KMS-11 (cell line): ENCODE data around the gene ADGRB3.

Experiments
- H2AFZ ChIP-seq: fragments of 200-600 bp; sonication (generic); 2 replicates; pipeline ENCODE4 v1.6.1; 2016; ENCODE audit warnings: antibody characterized with exemption, mixed run types, low read depth
- H3K27ac ChIP-seq: fragments of 200-600 bp; sonication (generic); 2 replicates; pipeline ENCODE4 v1.6.1; 2016; ENCODE audit warnings: mild to moderate bottlenecking, mixed run types
- H3K27me3 ChIP-seq: fragments of 200-600 bp; sonication (generic); 2 replicates; pipeline ENCODE4 v1.6.1; 2017; ENCODE audit warnings: mild to moderate bottlenecking, low read depth, mixed run types, moderate library complexity; ENCODE audit not compliant: insufficient read depth
- H3K36me3 ChIP-seq: fragments of 200-600 bp; sonication (generic); 2 replicates; pipeline ENCODE4 v1.6.1; 2017; ENCODE audit warnings: mild to moderate bottlenecking, mixed run types; ENCODE audit not compliant: insufficient read depth
- H3K4me1 ChIP-seq: fragments of 200-600 bp; sonication (generic); 2 replicates; pipeline ENCODE4 v1.6.1; 2016; ENCODE audit warnings: mild to moderate bottlenecking, low read depth, mixed run types; ENCODE audit not compliant: poor library complexity, severe bottlenecking
- H3K4me2 ChIP-seq: fragments of 200-600 bp; sonication (generic); 2 replicates; pipeline ENCODE4 v1.7.0; 2016; ENCODE audit warnings: mild to moderate bottlenecking, mixed run types
- H3K4me3 ChIP-seq: fragments of 200-600 bp; sonication (generic); IDR thresholded peaks from 2 replicates; pipeline ENCODE4 v1.6.1; 2017; ENCODE audit warnings: low read depth, low read length, mixed read lengths; ENCODE audit not compliant: insufficient read depth
- H3K79me2 ChIP-seq: fragments of 200-600 bp; sonication (generic); 2 replicates; pipeline ENCODE4 v1.6.1; 2016; ENCODE audit warnings: low read depth, mixed run types; ENCODE audit not compliant: insufficient read depth
- H3K9ac ChIP-seq: fragments of 200-600 bp; sonication (generic); 2 replicates; pipeline ENCODE4 v1.6.1; 2016; ENCODE audit warnings: mild to moderate bottlenecking, mixed run types
- H4K20me1 ChIP-seq: fragments of 200-600 bp; sonication (generic); 2 replicates; pipeline ENCODE4 v1.6.1; 2016; ENCODE audit warnings: mild to moderate bottlenecking, mixed run types; ENCODE audit not compliant: insufficient read depth
- CTCF ChIP-seq: fragments of 200-600 bp; sonication (generic); conservative IDR thresholded peaks from 2 replicates; pipeline ENCODE4 v1.6.1; 2017; ENCODE audit warnings: low read depth, mild to moderate bottlenecking, antibody characterized with exemption, low read length, moderate library complexity, mixed read lengths

The ADGRB3 gene

DNA sequence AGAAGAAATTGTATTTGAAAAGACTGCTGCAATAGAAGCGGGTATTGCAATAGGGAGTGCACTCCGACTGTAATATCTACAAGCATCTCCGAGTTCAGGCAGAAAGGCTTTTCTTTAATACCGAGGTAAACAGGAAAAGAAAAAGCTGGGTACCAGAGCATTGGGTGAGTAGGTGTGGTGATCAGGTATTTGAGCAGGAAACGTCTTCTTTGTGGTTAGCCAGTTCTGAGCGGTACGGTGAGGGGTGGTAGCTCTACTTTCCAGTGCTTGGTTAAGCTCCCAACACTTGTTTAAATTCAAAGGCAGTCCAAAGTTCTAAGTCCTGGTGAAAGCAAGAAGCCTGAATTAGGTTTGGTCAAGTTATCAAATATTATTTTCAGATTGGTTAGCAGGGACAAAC, 757.7 kb downstream of the ADGRB3 start:
- Histone ChIP-seq H3K4me2 (no peak overlapping the region), H4K20me1 (no peaks in the 10 kb centered on the region), H3K4me1 (peaks cover 20% of the 10 kb centered on the region), H3K27me3 (no peaks in the 10 kb centered on the region), H3K27ac (no peak overlapping the region), H2AFZ (no peak overlapping the region), H3K4me3 (no peak overlapping the region), H3K36me3 (no peaks in the 10 kb centered on the region), H3K9ac (no peak overlapping the region), H3K79me2 (no peaks in the 10 kb centered on the region)
- TF ChIP-seq CTCF = no peak

GRCh38 chr6:69398311-69398710, 763.2 kb downstream of the ADGRB3 start:
- Histone ChIP-seq H3K79me2 (no peaks in the 10 kb centered on the region), H3K27me3 (no peaks in the 10 kb centered on the region), H4K20me1 (no peaks in the 10 kb centered on the region), H3K36me3 (no peaks in the 10 kb centered on the region), H3K4me1 (no peaks in the 10 kb centered on the region), H2AFZ (no peak overlapping the region), H3K4me2 (no peak overlapping the region), H3K9ac (no peak overlapping the region), H3K4me3 (no peak overlapping the region), H3K27ac (no peak overlapping the region)
- no peak for TF ChIP-seq CTCF

- H3K4me1 ChIP-seq = no peaks in the 10 kb centered on the region
- H2AFZ ChIP-seq = no peak overlapping the region
- no peak overlapping the region for H3K9ac ChIP-seq
- H3K27ac ChIP-seq = no peak overlapping the region
- H3K4me3 ChIP-seq = no peak overlapping the region
- TF ChIP-seq CTCF = no peak
- no peak overlapping the region for H3K4me2 ChIP-seq
- H4K20me1 ChIP-seq = no peaks in the 10 kb centered on the region
- no peaks in the 10 kb centered on the region for H3K27me3 ChIP-seq
- H3K36me3 ChIP-seq = no peaks in the 10 kb centered on the region
- H3K79me2 ChIP-seq = no peaks in the 10 kb centered on the region
Observed at GRCh38 chr6:69398729-69399128, 763.6 kb downstream of the ADGRB3 start.

DNA sequence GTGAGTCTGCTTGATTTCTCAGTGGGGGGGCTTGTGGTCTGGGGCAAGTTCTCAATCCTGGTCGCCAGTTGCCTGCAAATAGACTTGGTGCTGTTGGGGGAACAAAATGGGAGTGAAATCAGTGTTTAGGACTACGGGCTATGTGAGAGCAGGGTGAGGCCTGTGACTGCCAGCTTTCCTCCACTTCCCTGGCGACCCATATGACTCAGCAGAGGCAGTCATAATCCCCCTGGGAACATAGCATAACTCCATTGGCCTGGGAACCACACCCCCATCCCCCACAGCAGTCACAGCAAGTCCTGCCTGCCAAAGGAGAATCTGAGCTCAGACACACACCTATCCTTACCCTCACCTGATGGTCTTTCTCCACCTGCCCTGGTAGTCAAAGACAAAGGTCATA, 773.8 kb downstream of the ADGRB3 start:
- Histone ChIP-seq H3K79me2 (no peaks in the 10 kb centered on the region), H3K27me3 (no peaks in the 10 kb centered on the region), H3K36me3 (no peaks in the 10 kb centered on the region), H3K4me3 (no peak overlapping the region), H4K20me1 (no peaks in the 10 kb centered on the region), H3K9ac (no peak overlapping the region), H3K27ac (no peak overlapping the region), H3K4me2 (no peak overlapping the region), H2AFZ (no peak overlapping the region), H3K4me1 (no peaks in the 10 kb centered on the region)
- no peak for TF ChIP-seq CTCF

DNA sequence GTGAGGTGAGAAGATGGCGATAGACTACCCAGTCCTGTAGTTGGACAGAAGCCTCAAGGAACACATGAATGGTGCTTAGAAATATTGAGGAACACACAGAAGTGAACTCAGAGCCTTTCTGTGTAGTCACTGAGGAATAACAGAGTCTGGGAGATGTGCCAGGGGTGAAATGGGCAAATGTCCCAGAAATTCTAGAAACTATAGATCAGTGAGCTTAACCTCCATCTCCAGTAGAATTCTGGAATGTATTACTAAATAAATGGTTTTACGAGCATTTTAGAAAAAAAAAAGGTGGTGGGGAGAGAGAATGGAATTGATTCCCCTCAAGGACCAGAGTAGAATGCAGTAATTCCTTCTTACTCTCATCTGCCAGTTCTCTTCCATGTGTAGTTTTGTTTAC, 781.7 kb downstream of the ADGRB3 start:
- H3K27ac ChIP-seq = no peak overlapping the region
- no peaks in the 10 kb centered on the region for H3K79me2 ChIP-seq
- H4K20me1 ChIP-seq = no peaks in the 10 kb centered on the region
- H3K36me3 ChIP-seq = no peaks in the 10 kb centered on the region
- no peak overlapping the region for H3K4me3 ChIP-seq
- no peak overlapping the region for H2AFZ ChIP-seq
- H3K4me1 ChIP-seq = no peaks in the 10 kb centered on the region
- no peaks in the 10 kb centered on the region for H3K27me3 ChIP-seq
- no peak for TF ChIP-seq CTCF
- no peak overlapping the region for H3K9ac ChIP-seq
- no peak overlapping the region for H3K4me2 ChIP-seq
